Activated CD4-positive, alpha-beta T cell treated with anti-CD3 and anti-CD28 coated beads, Interleukin-2, amount 10 ng/mL, durations not matched to agents 24 days and 14 days (primary cell): ENCODE results near the gene ZNF358. TPM values are rescaled to one million over a fixed set of nuclear protein-coding genes. Genes with fewer than 3 reads are reported as not detected.
"Not testable (repeated sequence)": the region's sequence is repeated elsewhere in the genome, so short reads cannot be mapped to it uniquely, and the experiment has no call there.

Experiments used
- DNase-seq: peaks from one replicate; pipeline ENCODE4 v3.0.0; 2022
- H3K27ac Mint-ChIP-seq: one replicate; pipeline ENCODE4 v1.8.0; 2022; ENCODE audit warnings: mild to moderate bottlenecking, mixed read lengths
- H3K27me3 Mint-ChIP-seq: one replicate; pipeline ENCODE4 v1.8.0; 2022; ENCODE audit warnings: mixed read lengths
- H3K36me3 Mint-ChIP-seq: one replicate; pipeline ENCODE4 v1.8.0; 2022; ENCODE audit warnings: low read depth, mild to moderate bottlenecking, mixed read lengths
- H3K4me1 Mint-ChIP-seq: one replicate; pipeline ENCODE4 v1.8.0; 2021; ENCODE audit warnings: mixed read lengths
- H3K4me3 Mint-ChIP-seq: one replicate; pipeline ENCODE4 v1.8.0; 2022; ENCODE audit warnings: mild to moderate bottlenecking, moderate library complexity, mixed read lengths
- H3K9me3 Mint-ChIP-seq: one replicate; pipeline ENCODE4 v1.8.0; 2021; ENCODE audit warnings: mixed read lengths
- intact Hi-C: fragments of 100-400 bp; cut with micrococcal nuclease; formaldehyde crosslinking; loops from one replicate; pipeline ENCODE4 v1.15.1; 2023
- total RNA-seq: library from RNA; stranded (reverse); gene quantifications from 2 replicates; pipeline ENCODE4 v1.2.3, GENCODE V29; 2022

Gene ZNF358
- total RNA-seq, 1 donor from 2014 or later = 5.7 TPM

- intact Hi-C loops = loop anchor here (10.0 kb wide), 2 partner anchors 135 to 335 kb away; no protein-coding TSS in a partner anchor
- H3K9me3 Mint-ChIP-seq = no peaks in the 10 kb centered on the region
Observed at GRCh38 chr19:7529610-7530490, 13.9 kb downstream of the ZNF358 start.

DNA sequence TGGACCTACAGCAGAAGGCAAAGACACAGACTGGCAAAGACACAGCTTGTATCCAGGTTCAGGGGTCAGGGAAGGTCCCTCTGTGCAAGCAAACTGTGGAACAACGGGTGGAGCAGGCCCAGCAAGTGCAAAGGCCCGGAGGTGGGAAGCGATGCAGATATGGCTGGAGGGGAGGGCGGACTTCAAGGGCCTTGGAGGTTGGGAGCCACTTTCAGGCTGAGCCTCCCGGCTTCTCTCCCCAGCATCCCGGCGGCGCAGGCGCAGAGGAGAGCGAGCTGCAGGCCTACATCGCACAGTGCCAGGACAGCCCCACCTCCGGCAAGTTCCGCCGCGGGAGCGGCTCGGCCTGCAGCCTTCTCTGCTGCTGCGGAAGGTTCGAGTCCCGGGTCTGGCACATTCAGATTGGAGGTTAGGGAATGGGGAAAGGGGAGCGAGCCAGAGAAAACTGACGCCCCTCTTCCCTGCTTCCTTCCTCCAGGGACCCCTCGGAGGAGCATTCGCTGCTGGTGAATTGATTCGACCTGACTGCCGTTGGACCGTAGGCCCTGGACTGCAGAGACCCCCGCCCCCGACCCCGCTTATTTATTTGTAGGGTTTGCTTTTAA lies 17.5 kb downstream of the ZNF358 start:
- no peaks in the 10 kb centered on the region for H3K27me3 Mint-ChIP-seq
- H3K27ac Mint-ChIP-seq = peak overlapping the region; percentile 80
- H3K9me3 Mint-ChIP-seq = no peaks in the 10 kb centered on the region
- DNase-seq = no peak
- intact Hi-C loops = loop anchor here (10.0 kb wide), 1 partner anchor 139 kb away; no protein-coding TSS in a partner anchor
- peak overlapping the region; percentile 96 for H3K4me3 Mint-ChIP-seq
- H3K36me3 Mint-ChIP-seq = peaks cover 21% of the 10 kb centered on the region
- H3K4me1 Mint-ChIP-seq = peaks cover 13% of the 10 kb centered on the region

More at GRCh38 chr19:7529610-7530490, 13.9 kb downstream of the ZNF358 start:
- Mint-ChIP-seq H3K36me3 (peaks cover 8% of the 10 kb centered on the region), H3K4me3 (no peak overlapping the region), H3K4me1 (peaks cover 5% of the 10 kb centered on the region), H3K27me3 (no peaks in the 10 kb centered on the region), H3K27ac (peak overlapping the region; percentile 53)
- DNase-seq = no peak

GRCh38 chr19:7533925-7534480 lies 18.1 kb downstream of the ZNF358 start:
- Mint-ChIP-seq H3K4me3 (peak overlapping the region; percentile 96), H3K27me3 (no peaks in the 10 kb centered on the region), H3K9me3 (no peaks in the 10 kb centered on the region), H3K4me1 (peaks cover 13% of the 10 kb centered on the region), H3K36me3 (peaks cover 25% of the 10 kb centered on the region), H3K27ac (peak overlapping the region; percentile 80)
- DNase-seq = peak; percentile 95
- intact Hi-C loops = loop anchor here (1.0 to 10.0 kb wide), 3 partner anchors 12 to 139 kb away; partner anchors contain the start of gene MCOLN1

- intact Hi-C loops = loop anchor here (1.0 to 10.0 kb wide), 4 partner anchors 12 to 140 kb away; partner anchors contain the start of genes MCOLN1, PET100 and XAB2
- peak overlapping the region; percentile 96 for H3K4me3 Mint-ChIP-seq
- peaks cover 23% of the 10 kb centered on the region for H3K36me3 Mint-ChIP-seq
- H3K4me1 Mint-ChIP-seq = peaks cover 13% of the 10 kb centered on the region
- H3K9me3 Mint-ChIP-seq = no peaks in the 10 kb centered on the region
- no peaks in the 10 kb centered on the region for H3K27me3 Mint-ChIP-seq
- H3K27ac Mint-ChIP-seq = peak overlapping the region; percentile 80
- DNase-seq = peak; percentile 78
Observed at GRCh38 chr19:7534531-7535046, 18.7 kb downstream of the ZNF358 start.

- no peaks in the 10 kb centered on the region for H3K9me3 Mint-ChIP-seq
- peaks cover 13% of the 10 kb centered on the region for H3K4me1 Mint-ChIP-seq
- H3K27me3 Mint-ChIP-seq = no peaks in the 10 kb centered on the region
- intact Hi-C loops = loop anchor here (1.0 to 10.0 kb wide), 2 partner anchors 94 to 141 kb away; partner anchors contain the start of genes PET100 and XAB2
- H3K36me3 Mint-ChIP-seq = peaks cover 24% of the 10 kb centered on the region
- peak; percentile 98 for DNase-seq
- peak within 1 kb of the TSS; percentile 96 for H3K4me3 Mint-ChIP-seq
- H3K27ac Mint-ChIP-seq = peak within 1 kb of the TSS; percentile 89
Observed at GRCh38 chr19:7535047-7535997, 19.4 kb downstream of the ZNF358 start, which contains the start of gene PNPLA6. Gene PNPLA6, plus strand, starts transcription at chr19:7535717. Its CDS starts 72 bp downstream, at chr19:7535789.

- H3K4me3 Mint-ChIP-seq = peak overlapping the region; percentile 96
- DNase-seq = no peak
- no peaks in the 10 kb centered on the region for H3K9me3 Mint-ChIP-seq
- H3K27ac Mint-ChIP-seq = peak overlapping the region; percentile 89
- no peaks in the 10 kb centered on the region for H3K27me3 Mint-ChIP-seq
- H3K36me3 Mint-ChIP-seq = peaks cover 25% of the 10 kb centered on the region
- intact Hi-C loops = loop anchor here (1.0 to 10.0 kb wide), 2 partner anchors 93 to 141 kb away; partner anchors contain the start of genes PET100 and XAB2
- peaks cover 13% of the 10 kb centered on the region for H3K4me1 Mint-ChIP-seq
Observed at GRCh38 chr19:7535998-7536695, 20.2 kb downstream of the ZNF358 start.

- Mint-ChIP-seq H3K36me3 (peaks cover 41% of the 10 kb centered on the region), H3K4me1 (peaks cover 14% of the 10 kb centered on the region)
- not testable (repeated sequence) for H3K4me3 Mint-ChIP-seq, H3K27ac Mint-ChIP-seq, H3K27me3 Mint-ChIP-seq, H3K9me3 Mint-ChIP-seq, DNase-seq
- intact Hi-C loops = loop anchor here (10.0 kb wide), 1 partner anchor 144 kb away; no protein-coding TSS in a partner anchor
Observed at GRCh38 chr19:7538990-7539389, 23.1 kb downstream of the ZNF358 start.

- peaks cover 44% of the 10 kb centered on the region for H3K36me3 Mint-ChIP-seq
- H3K27me3 Mint-ChIP-seq = no peaks in the 10 kb centered on the region
- H3K9me3 Mint-ChIP-seq = no peaks in the 10 kb centered on the region
- H3K4me3 Mint-ChIP-seq = no peak overlapping the region
- H3K27ac Mint-ChIP-seq = no peak overlapping the region
- peaks cover 17% of the 10 kb centered on the region for H3K4me1 Mint-ChIP-seq
- intact Hi-C loops = loop anchor here (10.0 kb wide), 1 partner anchor 145 kb away; no protein-coding TSS in a partner anchor
- DNase-seq = no peak
Observed at GRCh38 chr19:7539827-7540425, 24.0 kb downstream of the ZNF358 start.

GRCh38 chr19:7540761-7541474 lies 25.0 kb downstream of the ZNF358 start:
- peaks cover 23% of the 10 kb centered on the region for H3K4me1 Mint-ChIP-seq
- peaks cover 43% of the 10 kb centered on the region for H3K36me3 Mint-ChIP-seq
- H3K4me3 Mint-ChIP-seq = no peak overlapping the region
- no peak for DNase-seq
- no peak overlapping the region for H3K27ac Mint-ChIP-seq
- no peaks in the 10 kb centered on the region for H3K27me3 Mint-ChIP-seq
- H3K9me3 Mint-ChIP-seq = no peaks in the 10 kb centered on the region
- intact Hi-C loops = no loop called here

- Mint-ChIP-seq H3K4me3 (no peak overlapping the region), H3K9me3 (no peaks in the 10 kb centered on the region), H3K27me3 (no peaks in the 10 kb centered on the region), H3K4me1 (peaks cover 23% of the 10 kb centered on the region), H3K36me3 (peaks cover 42% of the 10 kb centered on the region), H3K27ac (no peak overlapping the region)
- intact Hi-C loops = no loop called here
- DNase-seq = no peak
Observed at GRCh38 chr19:7541475-7541824, 25.5 kb downstream of the ZNF358 start.

GRCh38 chr19:7541828-7542443 lies 26.0 kb downstream of the ZNF358 start:
- peaks cover 42% of the 10 kb centered on the region for H3K36me3 Mint-ChIP-seq
- no peak overlapping the region for H3K27ac Mint-ChIP-seq
- no peak for DNase-seq
- intact Hi-C loops = no loop called here
- H3K27me3 Mint-ChIP-seq = no peaks in the 10 kb centered on the region
- no peak overlapping the region for H3K4me3 Mint-ChIP-seq
- no peaks in the 10 kb centered on the region for H3K9me3 Mint-ChIP-seq
- H3K4me1 Mint-ChIP-seq = peaks cover 20% of the 10 kb centered on the region
